Measurements from ENCODE around the gene QRICH1.

- TF ChIP-seq CTCF (IDR thresholded peaks at IDR 0.05; ENCODE audit: low read depth, low read length, poor library complexity, severe bottlenecking) (no peak), EZH2phosphoT487 (IDR thresholded peaks at IDR 0.05; ENCODE audit: borderline replicate concordance, low read length) (no peak)
Observed at GRCh38 chr3:49132437-49133225, 38.8 kb upstream of the QRICH1 start, which contains the start of gene LAMB2.

All from DOHH2 (cell line).